ENCODE results near the gene DAND5. TPM values are rescaled to one million over a fixed set of nuclear protein-coding genes. Genes with fewer than 3 reads are reported as not detected.
A peak's percentile ranks its signal among the peaks of the same experiment; 100 is the strongest.

DAND5 gene
- total and polyA plus RNA-seq, 9 of the 15 experiments (the other 6 are each of a cell fraction or from before 2014, with no cell fraction given), result 0.22 to 0.83 (median 0.60) TPM

DNA sequence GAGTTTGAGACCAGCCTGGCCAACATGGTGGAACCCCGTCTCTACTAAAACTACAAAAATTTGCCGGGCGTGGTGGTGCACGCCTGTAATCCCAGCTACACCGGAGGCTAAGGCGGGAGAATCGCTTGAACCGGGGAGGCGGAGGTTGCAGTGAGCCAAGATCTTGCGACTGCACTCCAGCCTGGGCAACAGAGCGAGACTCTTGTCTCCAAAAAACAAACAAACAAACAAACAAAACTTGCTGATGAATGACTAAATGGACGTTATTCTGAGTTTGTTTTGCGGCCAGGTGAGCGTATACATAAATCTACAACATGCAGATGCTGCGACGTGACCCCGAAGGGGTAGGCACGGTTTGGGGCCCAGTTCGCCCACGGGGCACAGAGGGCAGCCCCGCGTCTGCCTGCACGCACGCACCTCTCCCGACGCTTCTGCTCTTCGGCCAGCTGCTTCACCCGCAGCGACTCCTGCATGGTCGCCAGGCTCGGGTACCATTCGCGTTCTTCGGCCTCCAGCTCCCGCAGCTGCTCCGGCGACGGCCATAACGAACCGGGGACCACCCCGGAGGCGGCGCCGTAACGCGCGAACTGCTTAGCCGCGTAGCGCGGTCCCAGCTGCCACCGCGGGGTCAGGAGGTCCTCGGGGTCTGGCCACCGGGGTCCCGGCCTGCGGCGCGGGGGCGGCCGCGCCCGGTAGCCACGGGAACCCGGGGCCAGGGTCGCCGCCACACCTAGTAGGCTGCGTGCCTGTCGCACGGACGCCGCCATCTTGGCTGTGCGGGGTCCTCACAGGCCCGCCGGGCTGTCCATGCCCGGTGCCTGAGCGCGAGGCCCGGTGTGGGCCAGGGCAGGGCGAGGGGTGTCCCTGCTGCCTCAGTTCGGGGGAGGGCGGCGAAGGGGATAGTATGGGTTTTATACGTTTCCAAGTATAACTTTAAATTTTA is 12.7 kb upstream of the DAND5 start, which contains the start of gene GADD45GIP1 (continued):
- TF ChIP-seq ZNF76 (CRISPR knock-in tag; IDR thresholded peaks at IDR 0.05; ENCODE audit: borderline replicate concordance), result no peak
- TF ChIP-seq CCNT2 (IDR thresholded peaks at IDR 0.05; ENCODE audit: borderline replicate concordance, extremely low read depth, insufficient read length, low read depth, low read length), result peak; percentile 65
- no peak for TF ChIP-seq KLF13 (tag; IDR thresholded peaks at IDR 0.05; ENCODE audit: borderline replicate concordance, low read depth)
- TF ChIP-seq BRF1 (IDR thresholded peaks at IDR 0.05; ENCODE audit: borderline replicate concordance, extremely low read depth, insufficient read length), result no peak
- TF ChIP-seq ZNF589 (CRISPR knock-in tag; IDR thresholded peaks at IDR 0.05; ENCODE audit: low read depth), result no peak
- peak; percentile 96 for TF ChIP-seq TAF1 (IDR thresholded peaks at IDR 0.05; ENCODE audit: control insufficient read depth, extremely low read depth, insufficient read depth, low read length, severe bottlenecking)
- TF ChIP-seq, protein P1, sequence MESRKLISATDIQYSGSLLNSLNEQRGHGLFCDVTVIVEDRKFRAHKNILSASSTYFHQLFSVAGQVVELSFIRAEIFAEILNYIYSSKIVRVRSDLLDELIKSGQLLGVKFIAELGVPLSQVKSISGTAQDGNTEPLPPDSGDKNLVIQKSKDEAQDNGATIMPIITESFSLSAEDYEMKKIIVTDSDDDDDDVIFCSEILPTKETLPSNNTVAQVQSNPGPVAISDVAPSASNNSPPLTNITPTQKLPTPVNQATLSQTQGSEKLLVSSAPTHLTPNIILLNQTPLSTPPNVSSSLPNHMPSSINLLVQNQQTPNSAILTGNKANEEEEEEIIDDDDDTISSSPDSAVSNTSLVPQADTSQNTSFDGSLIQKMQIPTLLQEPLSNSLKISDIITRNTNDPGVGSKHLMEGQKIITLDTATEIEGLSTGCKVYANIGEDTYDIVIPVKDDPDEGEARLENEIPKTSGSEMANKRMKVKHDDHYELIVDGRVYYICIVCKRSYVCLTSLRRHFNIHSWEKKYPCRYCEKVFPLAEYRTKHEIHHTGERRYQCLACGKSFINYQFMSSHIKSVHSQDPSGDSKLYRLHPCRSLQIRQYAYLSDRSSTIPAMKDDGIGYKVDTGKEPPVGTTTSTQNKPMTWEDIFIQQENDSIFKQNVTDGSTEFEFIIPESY (CRISPR knock-in tag; IDR thresholded peaks at IDR 0.05), result no peak
- no peak for TF ChIP-seq MYNN (IDR thresholded peaks at IDR 0.05)
- TF ChIP-seq MYNN (CRISPR knock-in tag; IDR thresholded peaks at IDR 0.05), result no peak
- TF ChIP-seq RUNX1 (IDR thresholded peaks at IDR 0.05; ENCODE audit: low read depth), result no peak
- no peak for TF ChIP-seq MTF1 (CRISPR knock-in tag; IDR thresholded peaks at IDR 0.05; ENCODE audit: borderline replicate concordance)
- TF ChIP-seq, protein P2, sequence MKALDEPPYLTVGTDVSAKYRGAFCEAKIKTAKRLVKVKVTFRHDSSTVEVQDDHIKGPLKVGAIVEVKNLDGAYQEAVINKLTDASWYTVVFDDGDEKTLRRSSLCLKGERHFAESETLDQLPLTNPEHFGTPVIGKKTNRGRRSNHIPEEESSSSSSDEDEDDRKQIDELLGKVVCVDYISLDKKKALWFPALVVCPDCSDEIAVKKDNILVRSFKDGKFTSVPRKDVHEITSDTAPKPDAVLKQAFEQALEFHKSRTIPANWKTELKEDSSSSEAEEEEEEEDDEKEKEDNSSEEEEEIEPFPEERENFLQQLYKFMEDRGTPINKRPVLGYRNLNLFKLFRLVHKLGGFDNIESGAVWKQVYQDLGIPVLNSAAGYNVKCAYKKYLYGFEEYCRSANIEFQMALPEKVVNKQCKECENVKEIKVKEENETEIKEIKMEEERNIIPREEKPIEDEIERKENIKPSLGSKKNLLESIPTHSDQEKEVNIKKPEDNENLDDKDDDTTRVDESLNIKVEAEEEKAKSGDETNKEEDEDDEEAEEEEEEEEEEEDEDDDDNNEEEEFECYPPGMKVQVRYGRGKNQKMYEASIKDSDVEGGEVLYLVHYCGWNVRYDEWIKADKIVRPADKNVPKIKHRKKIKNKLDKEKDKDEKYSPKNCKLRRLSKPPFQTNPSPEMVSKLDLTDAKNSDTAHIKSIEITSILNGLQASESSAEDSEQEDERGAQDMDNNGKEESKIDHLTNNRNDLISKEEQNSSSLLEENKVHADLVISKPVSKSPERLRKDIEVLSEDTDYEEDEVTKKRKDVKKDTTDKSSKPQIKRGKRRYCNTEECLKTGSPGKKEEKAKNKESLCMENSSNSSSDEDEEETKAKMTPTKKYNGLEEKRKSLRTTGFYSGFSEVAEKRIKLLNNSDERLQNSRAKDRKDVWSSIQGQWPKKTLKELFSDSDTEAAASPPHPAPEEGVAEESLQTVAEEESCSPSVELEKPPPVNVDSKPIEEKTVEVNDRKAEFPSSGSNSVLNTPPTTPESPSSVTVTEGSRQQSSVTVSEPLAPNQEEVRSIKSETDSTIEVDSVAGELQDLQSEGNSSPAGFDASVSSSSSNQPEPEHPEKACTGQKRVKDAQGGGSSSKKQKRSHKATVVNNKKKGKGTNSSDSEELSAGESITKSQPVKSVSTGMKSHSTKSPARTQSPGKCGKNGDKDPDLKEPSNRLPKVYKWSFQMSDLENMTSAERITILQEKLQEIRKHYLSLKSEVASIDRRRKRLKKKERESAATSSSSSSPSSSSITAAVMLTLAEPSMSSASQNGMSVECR (CRISPR knock-in tag; IDR thresholded peaks at IDR 0.05), result peak; percentile 92; the same call in 1 of the 2 replicates
- TF ChIP-seq, protein P3, sequence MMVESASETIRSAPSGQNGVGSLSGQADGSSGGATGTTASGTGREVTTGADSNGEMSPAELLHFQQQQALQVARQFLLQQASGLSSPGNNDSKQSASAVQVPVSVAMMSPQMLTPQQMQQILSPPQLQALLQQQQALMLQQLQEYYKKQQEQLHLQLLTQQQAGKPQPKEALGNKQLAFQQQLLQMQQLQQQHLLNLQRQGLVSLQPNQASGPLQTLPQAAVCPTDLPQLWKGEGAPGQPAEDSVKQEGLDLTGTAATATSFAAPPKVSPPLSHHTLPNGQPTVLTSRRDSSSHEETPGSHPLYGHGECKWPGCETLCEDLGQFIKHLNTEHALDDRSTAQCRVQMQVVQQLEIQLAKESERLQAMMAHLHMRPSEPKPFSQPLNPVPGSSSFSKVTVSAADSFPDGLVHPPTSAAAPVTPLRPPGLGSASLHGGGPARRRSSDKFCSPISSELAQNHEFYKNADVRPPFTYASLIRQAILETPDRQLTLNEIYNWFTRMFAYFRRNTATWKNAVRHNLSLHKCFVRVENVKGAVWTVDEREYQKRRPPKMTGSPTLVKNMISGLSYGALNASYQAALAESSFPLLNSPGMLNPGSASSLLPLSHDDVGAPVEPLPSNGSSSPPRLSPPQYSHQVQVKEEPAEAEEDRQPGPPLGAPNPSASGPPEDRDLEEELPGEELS (CRISPR knock-in tag; IDR thresholded peaks at IDR 0.05; ENCODE audit: borderline replicate concordance), result no peak; the same call in 1 of the 2 replicates
- TF ChIP-seq ETV6 (IDR thresholded peaks at IDR 0.05; ENCODE audit: borderline replicate concordance in 1 of 2, low read depth in 2 of 2, low read length in 1 of 2), result no peak
- no peak for TF ChIP-seq ETV6 (CRISPR knock-in tag; IDR thresholded peaks at IDR 0.05; ENCODE audit: borderline replicate concordance)
- TF ChIP-seq FOXJ3 (CRISPR knock-in tag; IDR thresholded peaks at IDR 0.05), result no peak
- TF ChIP-seq KDM2B (CRISPR knock-in tag; IDR thresholded peaks at IDR 0.05), result no peak
- TF ChIP-seq KLF6 (CRISPR knock-in tag; IDR thresholded peaks at IDR 0.05; ENCODE audit: borderline replicate concordance), result no peak

Data from K562 (cell line).